OCI-LY1 (cell line): ENCODE data around the gene NFASC.

Source experiments
- H2AFZ ChIP-seq: fragments of 200-600 bp; sonication (generic), shearing (Covaris generic); 2 replicates; pipeline ENCODE4 v1.6.0; 2014; ENCODE audit warnings: antibody characterized with exemption, mild to moderate bottlenecking, low read length
- H3F3A ChIP-seq: fragments of 200-600 bp; sonication (generic), shearing (Covaris generic); 2 replicates; pipeline ENCODE4 v1.6.0; 2014; ENCODE audit warnings: mild to moderate bottlenecking, antibody characterized with exemption, low read length, moderate library complexity; ENCODE audit not compliant: insufficient read depth
- H3K27ac ChIP-seq: fragments of 200-600 bp; sonication (generic); 2 replicates; pipeline ENCODE4 v1.5.1; 2014; ENCODE audit warnings: low read length, mixed run types, mild to moderate bottlenecking, low read depth; ENCODE audit not compliant: poor library complexity, severe bottlenecking
- H3K27me3 ChIP-seq: fragments of 200-600 bp; sonication (generic); 2 replicates; pipeline ENCODE4 v1.6.0; 2014; ENCODE audit warnings: antibody characterized with exemption, mild to moderate bottlenecking, low read length, moderate library complexity; ENCODE audit not compliant: insufficient read depth
- H3K36me3 ChIP-seq: fragments of 200-600 bp; sonication (generic); 2 replicates; pipeline ENCODE4 v1.6.1; 2014; ENCODE audit warnings: mild to moderate bottlenecking, antibody characterized with exemption, low read length, moderate library complexity, mixed read lengths; ENCODE audit not compliant: insufficient read depth
- H3K4me1 ChIP-seq: fragments of 200-600 bp; sonication (generic); 2 replicates; pipeline ENCODE4 v1.5.1; 2014; ENCODE audit warnings: mild to moderate bottlenecking, low read length, moderate library complexity; ENCODE audit not compliant: insufficient read depth, severe bottlenecking
- H3K4me2 ChIP-seq: fragments of 200-600 bp; sonication (generic), shearing (Covaris generic); 2 replicates; pipeline ENCODE4 v1.6.1; 2014; ENCODE audit warnings: low read length
- H3K4me3 ChIP-seq: fragments of 200-600 bp; sonication (generic); 2 replicates; pipeline ENCODE4 v1.5.1; 2014; ENCODE audit warnings: low read length, low read depth, mild to moderate bottlenecking, mixed read lengths; ENCODE audit not compliant: poor library complexity, severe bottlenecking
- H3K79me2 ChIP-seq: fragments of 200-600 bp; shearing (Covaris generic); 2 replicates; pipeline ENCODE4 v1.6.1; 2016; ENCODE audit warnings: mixed run types, low read length, mixed read lengths; ENCODE audit not compliant: insufficient read depth
- H3K9ac ChIP-seq: fragments of 200-600 bp; sonication (generic), shearing (Covaris generic); 2 replicates; pipeline ENCODE4 v1.6.1; 2014; ENCODE audit warnings: mild to moderate bottlenecking, low read length, mixed read lengths
- H3K9me2 ChIP-seq: fragments of 200-600 bp; sonication (generic), shearing (Covaris generic); 2 replicates; pipeline ENCODE4 v1.6.1; 2014; ENCODE audit warnings: low read depth, mild to moderate bottlenecking, low read length, mixed read lengths
- H3K9me3 ChIP-seq: fragments of 200-600 bp; shearing (Covaris generic); 2 replicates; pipeline ENCODE4 v1.6.1; 2014; ENCODE audit warnings: low read length, mixed read lengths
- H4K20me1 ChIP-seq: fragments of 200-600 bp; sonication (generic), shearing (Covaris generic); 2 replicates; pipeline ENCODE4 v1.6.0; 2016; ENCODE audit warnings: mild to moderate bottlenecking, low read length; ENCODE audit not compliant: insufficient read depth
- EZH2 ChIP-seq: fragments of 200-600 bp; sonication (generic), shearing (Covaris generic); IDR thresholded peaks from 2 replicates; pipeline ENCODE4 v1.8.0; 2017; ENCODE audit warnings: borderline replicate concordance, mixed run types, mild to moderate bottlenecking, antibody characterized with exemption, low read length, moderate library complexity, mixed read lengths
- TF ChIP-seq, protein P1 (sequence below): fragments of 200-600 bp; sonication (generic), shearing (Covaris generic); IDR thresholded peaks from 2 replicates; pipeline ENCODE4 v1.5.1; 2017; ENCODE audit warnings: mild to moderate bottlenecking, antibody characterized with exemption, low read length, moderate library complexity, mixed read lengths

NFASC gene

DNA sequence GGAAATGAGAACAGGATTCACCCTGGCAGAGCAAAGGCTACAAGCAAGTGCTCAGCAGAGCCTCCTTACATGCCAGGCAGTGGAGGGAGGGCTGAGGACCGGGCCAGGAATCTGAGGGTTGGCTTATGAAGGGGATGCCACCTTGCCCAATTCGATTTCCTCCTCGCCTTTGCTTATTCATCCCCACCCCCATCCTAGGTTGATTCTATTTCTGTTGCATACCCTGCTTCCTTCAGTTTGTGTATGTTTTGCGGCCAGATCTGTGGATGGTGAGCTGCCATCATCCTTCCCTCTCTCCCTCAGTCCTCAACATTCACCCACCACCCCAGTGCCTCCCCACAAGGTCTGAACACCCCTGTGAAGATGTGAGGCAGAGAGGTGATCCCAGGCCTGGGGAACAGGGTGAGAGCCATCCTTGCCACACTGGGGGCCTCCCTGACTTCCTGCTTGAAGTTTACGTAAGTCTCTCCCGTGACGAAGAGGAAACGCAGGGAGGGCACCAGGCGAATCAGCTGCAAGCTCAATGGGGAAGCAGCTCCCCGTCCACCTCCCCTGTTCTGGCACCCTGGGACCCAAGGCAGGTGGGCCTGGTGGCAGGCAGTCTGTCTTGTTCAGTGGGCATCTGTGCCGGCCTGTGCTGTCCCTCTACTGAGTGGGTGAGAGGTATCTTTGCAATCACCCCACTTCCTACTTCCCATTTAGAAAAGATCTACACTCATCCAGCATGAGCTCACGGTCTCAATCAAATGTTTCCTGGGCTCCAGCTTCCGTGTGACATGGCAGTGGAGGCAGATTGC is 121.7 kb downstream of the NFASC start:
- no peaks in the 10 kb centered on the region for H3K79me2 ChIP-seq
- H4K20me1 ChIP-seq: no peaks in the 10 kb centered on the region
- H3K36me3 ChIP-seq: no peaks in the 10 kb centered on the region
- no peak overlapping the region for H3K4me2 ChIP-seq
- H3K9ac ChIP-seq: no peak overlapping the region
- H3K27me3 ChIP-seq: 0 out of 2 replicates have a peak, but pooled peaks cover 3% of the 10 kb centered on the region
- H3K27ac ChIP-seq: no peak overlapping the region
- H2AFZ ChIP-seq: no peak overlapping the region
- H3K4me3 ChIP-seq: no peak overlapping the region
- no peaks in the 10 kb centered on the region for H3F3A ChIP-seq
- no peaks in the 10 kb centered on the region for H3K4me1 ChIP-seq
- H3K9me3 ChIP-seq: no peaks in the 10 kb centered on the region
- no peaks in the 10 kb centered on the region for H3K9me2 ChIP-seq
- TF ChIP-seq, protein P1, sequence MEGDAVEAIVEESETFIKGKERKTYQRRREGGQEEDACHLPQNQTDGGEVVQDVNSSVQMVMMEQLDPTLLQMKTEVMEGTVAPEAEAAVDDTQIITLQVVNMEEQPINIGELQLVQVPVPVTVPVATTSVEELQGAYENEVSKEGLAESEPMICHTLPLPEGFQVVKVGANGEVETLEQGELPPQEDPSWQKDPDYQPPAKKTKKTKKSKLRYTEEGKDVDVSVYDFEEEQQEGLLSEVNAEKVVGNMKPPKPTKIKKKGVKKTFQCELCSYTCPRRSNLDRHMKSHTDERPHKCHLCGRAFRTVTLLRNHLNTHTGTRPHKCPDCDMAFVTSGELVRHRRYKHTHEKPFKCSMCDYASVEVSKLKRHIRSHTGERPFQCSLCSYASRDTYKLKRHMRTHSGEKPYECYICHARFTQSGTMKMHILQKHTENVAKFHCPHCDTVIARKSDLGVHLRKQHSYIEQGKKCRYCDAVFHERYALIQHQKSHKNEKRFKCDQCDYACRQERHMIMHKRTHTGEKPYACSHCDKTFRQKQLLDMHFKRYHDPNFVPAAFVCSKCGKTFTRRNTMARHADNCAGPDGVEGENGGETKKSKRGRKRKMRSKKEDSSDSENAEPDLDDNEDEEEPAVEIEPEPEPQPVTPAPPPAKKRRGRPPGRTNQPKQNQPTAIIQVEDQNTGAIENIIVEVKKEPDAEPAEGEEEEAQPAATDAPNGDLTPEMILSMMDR: no peak
- no peak for TF ChIP-seq EZH2

DNA sequence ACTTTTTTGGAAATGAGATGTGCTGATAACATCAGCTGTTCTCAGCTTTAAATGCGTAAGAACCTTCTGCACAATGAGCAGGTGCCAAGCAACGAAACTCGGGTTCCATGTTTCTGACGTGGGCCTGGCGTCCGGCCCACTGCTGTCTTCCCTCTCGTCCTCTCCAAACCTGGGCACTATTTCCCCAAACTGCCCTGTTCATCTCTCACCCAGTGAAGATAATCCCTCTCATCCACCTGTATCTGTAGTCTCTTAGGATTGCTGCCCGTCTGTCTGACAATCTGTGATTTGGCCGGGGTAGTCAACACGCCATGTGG is 122.3 kb downstream of the NFASC start:
- no peak for TF ChIP-seq EZH2
- TF ChIP-seq, protein P1: no peak
- H3K4me1 ChIP-seq: no peaks in the 10 kb centered on the region
- no peak overlapping the region for H3K4me2 ChIP-seq
- H3K9me2 ChIP-seq: no peaks in the 10 kb centered on the region
- H3F3A ChIP-seq: no peaks in the 10 kb centered on the region
- H3K36me3 ChIP-seq: no peaks in the 10 kb centered on the region
- H3K9me3 ChIP-seq: no peaks in the 10 kb centered on the region
- H3K27ac ChIP-seq: no peak overlapping the region
- H3K9ac ChIP-seq: no peak overlapping the region
- H3K79me2 ChIP-seq: no peaks in the 10 kb centered on the region
- no peak overlapping the region for H3K4me3 ChIP-seq
- 0 out of 2 replicates have a peak, but pooled peaks cover 3% of the 10 kb centered on the region for H3K27me3 ChIP-seq
- H4K20me1 ChIP-seq: no peaks in the 10 kb centered on the region
- H2AFZ ChIP-seq: no peak overlapping the region

DNA sequence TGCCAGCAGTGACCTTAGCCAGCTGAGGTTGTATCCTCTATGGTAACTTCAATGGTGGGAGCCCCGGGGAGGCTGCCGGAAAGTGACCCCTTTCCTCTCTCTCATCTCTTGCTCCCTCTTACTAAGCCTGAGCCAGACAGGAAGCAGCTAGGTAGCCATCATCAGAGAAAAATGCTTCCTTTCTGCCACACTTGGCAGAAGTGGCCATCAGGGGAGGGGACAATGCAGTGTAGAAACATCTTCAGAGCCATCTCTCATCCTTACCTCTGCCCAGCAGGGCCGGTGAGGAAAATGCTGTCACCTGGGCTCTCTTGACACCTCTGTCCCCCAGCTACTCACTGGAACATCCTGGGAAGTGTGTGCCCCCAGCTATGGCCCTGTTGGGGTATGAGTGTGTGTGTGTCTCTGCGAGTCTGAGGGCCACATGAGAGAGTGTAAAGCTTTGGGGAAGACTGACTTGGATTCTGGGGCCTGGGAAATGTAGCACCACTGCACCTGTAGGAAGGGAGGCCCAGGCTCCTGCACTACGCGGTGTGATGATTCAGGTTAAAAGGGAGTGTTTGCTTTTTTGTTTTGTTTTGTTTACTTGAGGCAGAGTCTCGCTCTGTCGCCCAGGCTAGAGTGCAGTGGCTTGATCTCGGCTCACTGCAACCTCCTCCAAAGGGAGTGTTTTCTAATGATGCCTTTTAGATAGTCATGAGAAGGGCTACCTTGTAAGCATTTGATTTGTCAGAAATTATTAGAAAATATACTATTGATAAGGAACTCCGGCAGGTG is 123.6 kb downstream of the NFASC start:
- no peaks in the 10 kb centered on the region for H3K79me2 ChIP-seq
- H3K9me2 ChIP-seq: no peaks in the 10 kb centered on the region
- H4K20me1 ChIP-seq: no peaks in the 10 kb centered on the region
- H3K9ac ChIP-seq: no peak overlapping the region
- H3K9me3 ChIP-seq: no peaks in the 10 kb centered on the region
- H3K4me2 ChIP-seq: no peak overlapping the region
- H3K4me3 ChIP-seq: no peak overlapping the region
- no peak overlapping the region for H2AFZ ChIP-seq
- H3K4me1 ChIP-seq: no peaks in the 10 kb centered on the region
- H3K27ac ChIP-seq: no peak overlapping the region
- H3K27me3 ChIP-seq: 0 out of 2 replicates have a peak, but pooled peaks cover 3% of the 10 kb centered on the region
- TF ChIP-seq EZH2: no peak
- TF ChIP-seq, protein P1: no peak
- no peaks in the 10 kb centered on the region for H3F3A ChIP-seq
- no peaks in the 10 kb centered on the region for H3K36me3 ChIP-seq
